ENCODE measurements around the gene DNAH17.

DNAH17 gene

DNA sequence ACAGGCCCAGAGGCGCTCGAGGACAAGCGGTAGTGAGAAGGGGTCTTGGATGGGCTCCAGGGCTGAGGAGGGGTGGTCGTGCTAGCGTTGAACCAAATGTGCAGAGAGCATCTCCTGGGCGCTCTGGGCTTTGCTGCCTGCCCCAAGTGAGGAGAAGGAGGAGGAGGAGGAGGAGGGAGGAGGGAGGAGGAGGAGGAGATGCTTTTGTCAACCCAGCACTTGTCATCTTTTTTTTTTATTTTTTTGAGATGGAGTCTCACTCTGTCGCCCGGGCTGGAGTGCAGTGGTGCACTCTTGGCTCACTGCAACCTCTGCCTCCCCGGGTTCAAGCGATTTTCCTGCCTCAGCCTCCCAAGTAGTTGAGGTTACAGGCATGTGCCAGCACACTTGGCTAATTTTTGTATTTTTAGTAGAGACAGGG lies 138.9 kb downstream of the DNAH17 start (continued):
- TF ChIP-seq, protein P1, sequence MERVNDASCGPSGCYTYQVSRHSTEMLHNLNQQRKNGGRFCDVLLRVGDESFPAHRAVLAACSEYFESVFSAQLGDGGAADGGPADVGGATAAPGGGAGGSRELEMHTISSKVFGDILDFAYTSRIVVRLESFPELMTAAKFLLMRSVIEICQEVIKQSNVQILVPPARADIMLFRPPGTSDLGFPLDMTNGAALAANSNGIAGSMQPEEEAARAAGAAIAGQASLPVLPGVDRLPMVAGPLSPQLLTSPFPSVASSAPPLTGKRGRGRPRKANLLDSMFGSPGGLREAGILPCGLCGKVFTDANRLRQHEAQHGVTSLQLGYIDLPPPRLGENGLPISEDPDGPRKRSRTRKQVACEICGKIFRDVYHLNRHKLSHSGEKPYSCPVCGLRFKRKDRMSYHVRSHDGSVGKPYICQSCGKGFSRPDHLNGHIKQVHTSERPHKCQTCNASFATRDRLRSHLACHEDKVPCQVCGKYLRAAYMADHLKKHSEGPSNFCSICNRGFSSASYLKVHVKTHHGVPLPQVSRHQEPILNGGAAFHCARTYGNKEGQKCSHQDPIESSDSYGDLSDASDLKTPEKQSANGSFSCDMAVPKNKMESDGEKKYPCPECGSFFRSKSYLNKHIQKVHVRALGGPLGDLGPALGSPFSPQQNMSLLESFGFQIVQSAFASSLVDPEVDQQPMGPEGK (CRISPR knock-in tag; IDR thresholded peaks at IDR 0.05; ENCODE audit: borderline replicate concordance) = no peak
- TF ChIP-seq ARNTL (CRISPR knock-in tag; IDR thresholded peaks at IDR 0.05; ENCODE audit: borderline replicate concordance, low read depth) = no peak
- TF ChIP-seq, protein P2, sequence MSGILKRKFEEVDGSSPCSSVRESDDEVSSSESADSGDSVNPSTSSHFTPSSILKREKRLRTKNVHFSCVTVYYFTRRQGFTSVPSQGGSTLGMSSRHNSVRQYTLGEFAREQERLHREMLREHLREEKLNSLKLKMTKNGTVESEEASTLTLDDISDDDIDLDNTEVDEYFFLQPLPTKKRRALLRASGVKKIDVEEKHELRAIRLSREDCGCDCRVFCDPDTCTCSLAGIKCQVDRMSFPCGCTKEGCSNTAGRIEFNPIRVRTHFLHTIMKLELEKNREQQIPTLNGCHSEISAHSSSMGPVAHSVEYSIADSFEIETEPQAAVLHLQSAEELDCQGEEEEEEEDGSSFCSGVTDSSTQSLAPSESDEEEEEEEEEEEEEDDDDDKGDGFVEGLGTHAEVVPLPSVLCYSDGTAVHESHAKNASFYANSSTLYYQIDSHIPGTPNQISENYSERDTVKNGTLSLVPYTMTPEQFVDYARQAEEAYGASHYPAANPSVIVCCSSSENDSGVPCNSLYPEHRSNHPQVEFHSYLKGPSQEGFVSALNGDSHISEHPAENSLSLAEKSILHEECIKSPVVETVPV (CRISPR knock-in tag; IDR thresholded peaks at IDR 0.05) = no peak
- no peak for TF ChIP-seq CSDC2 (CRISPR knock-in tag; IDR thresholded peaks at IDR 0.05)

DNA sequence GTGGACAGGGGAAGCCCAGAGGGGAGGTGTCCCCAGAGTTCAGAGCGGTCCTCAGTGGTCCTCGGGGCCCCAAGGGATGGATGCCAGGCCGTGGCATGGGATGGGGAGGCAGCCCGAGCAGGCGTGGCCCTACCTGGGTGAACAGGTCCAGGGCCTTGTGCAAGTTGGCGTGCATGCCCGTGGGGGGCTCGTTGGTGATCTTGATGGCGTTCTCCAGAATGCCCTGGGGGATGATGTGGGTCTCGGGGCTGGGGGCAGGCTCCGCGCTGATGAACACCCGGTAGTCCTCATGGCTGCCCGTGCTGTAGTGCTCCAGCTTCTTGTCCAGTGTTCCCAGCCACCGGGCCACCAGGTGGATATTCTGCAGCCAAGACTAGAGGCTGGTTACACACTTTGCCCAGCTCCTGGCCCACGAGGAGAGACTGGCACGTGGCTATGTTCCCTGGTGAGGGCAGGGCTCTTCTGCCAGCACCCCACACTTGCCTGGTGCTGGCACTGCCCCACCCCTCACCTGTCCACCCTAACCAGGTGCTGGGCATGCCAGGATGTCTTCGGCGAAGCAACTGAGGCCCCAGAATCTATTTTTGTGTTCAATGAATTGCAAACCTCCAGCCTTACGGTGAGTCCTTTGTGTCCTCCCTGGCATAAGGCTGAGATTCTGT lies 139.6 kb downstream of the DNAH17 start:
- TF ChIP-seq ZNF8 (CRISPR knock-in tag; IDR thresholded peaks at IDR 0.05) (no peak), SNAI2 (CRISPR knock-in tag; IDR thresholded peaks at IDR 0.05) (no peak), ESRRG (CRISPR knock-in tag; IDR thresholded peaks at IDR 0.05) (no peak), ZNF70 (CRISPR knock-in tag; IDR thresholded peaks at IDR 0.05) (no peak), ZFP3 (CRISPR knock-in tag; IDR thresholded peaks at IDR 0.05) (no peak), ARNTL (CRISPR knock-in tag; IDR thresholded peaks at IDR 0.05; ENCODE audit: borderline replicate concordance, low read depth) (no peak), ISL1 (CRISPR knock-in tag; IDR thresholded peaks at IDR 0.05) (no peak)
- TF ChIP-seq, protein P3, sequence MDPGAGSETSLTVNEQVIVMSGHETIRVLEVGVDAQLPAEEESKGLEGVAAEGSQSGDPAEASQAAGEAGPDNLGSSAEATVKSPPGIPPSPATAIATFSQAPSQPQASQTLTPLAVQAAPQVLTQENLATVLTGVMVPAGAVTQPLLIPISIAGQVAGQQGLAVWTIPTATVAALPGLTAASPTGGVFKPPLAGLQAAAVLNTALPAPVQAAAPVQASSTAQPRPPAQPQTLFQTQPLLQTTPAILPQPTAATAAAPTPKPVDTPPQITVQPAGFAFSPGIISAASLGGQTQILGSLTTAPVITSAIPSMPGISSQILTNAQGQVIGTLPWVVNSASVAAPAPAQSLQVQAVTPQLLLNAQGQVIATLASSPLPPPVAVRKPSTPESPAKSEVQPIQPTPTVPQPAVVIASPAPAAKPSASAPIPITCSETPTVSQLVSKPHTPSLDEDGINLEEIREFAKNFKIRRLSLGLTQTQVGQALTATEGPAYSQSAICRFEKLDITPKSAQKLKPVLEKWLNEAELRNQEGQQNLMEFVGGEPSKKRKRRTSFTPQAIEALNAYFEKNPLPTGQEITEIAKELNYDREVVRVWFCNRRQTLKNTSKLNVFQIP (CRISPR knock-in tag; IDR thresholded peaks at IDR 0.05; ENCODE audit: borderline replicate concordance, low read depth) = no peak
- no peak for ATAC-seq

DNA sequence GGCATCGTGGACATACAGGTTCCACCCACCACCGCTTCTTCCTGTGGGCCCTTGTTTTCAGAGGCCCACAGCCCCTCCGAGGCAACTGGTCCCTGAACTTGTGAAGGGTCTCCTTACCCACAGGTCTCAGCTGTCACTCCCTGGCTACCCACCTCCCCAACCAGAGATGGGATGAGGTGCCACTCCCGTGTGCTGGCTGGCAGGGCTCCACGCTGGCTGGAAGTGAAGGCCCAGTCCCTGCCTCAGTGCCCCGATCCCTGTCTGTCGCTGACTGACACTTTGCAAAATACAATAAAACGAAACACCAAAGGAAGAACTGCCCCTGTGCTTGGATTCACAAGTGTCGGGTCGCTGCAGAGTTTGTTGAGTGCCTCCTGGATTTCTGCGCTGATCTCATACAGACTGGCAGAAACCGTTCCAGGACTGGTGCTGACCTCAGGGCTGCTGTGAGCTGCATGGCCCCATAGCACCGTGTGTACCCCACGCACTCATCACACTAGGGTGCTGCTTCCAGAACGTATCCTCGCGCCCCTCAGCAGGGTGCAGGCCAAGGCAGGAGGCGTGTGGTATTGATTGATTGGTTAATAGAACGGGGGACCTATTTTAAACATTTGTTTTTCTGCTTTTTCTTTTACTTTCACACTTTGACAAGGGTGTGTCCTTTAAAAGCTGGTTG lies 141.7 kb downstream of the DNAH17 start:
- TF ChIP-seq BACH2 (CRISPR knock-in tag; IDR thresholded peaks at IDR 0.05; ENCODE audit: borderline replicate concordance) = no peak
- no peak for TF ChIP-seq PPARA (CRISPR knock-in tag; IDR thresholded peaks at IDR 0.05; ENCODE audit: borderline replicate concordance)
- no peak for TF ChIP-seq ZNF565 (CRISPR knock-in tag; conservative IDR thresholded peaks at IDR 0.05; ENCODE audit: low read depth)
- TF ChIP-seq, protein P2 (CRISPR knock-in tag; IDR thresholded peaks at IDR 0.05) = no peak
- no peak for TF ChIP-seq ZC3H10 (CRISPR knock-in tag; IDR thresholded peaks at IDR 0.05)
- TF ChIP-seq TCF4 (CRISPR knock-in tag; IDR thresholded peaks at IDR 0.05; ENCODE audit: borderline replicate concordance) = no peak
- TF ChIP-seq, protein P4, sequence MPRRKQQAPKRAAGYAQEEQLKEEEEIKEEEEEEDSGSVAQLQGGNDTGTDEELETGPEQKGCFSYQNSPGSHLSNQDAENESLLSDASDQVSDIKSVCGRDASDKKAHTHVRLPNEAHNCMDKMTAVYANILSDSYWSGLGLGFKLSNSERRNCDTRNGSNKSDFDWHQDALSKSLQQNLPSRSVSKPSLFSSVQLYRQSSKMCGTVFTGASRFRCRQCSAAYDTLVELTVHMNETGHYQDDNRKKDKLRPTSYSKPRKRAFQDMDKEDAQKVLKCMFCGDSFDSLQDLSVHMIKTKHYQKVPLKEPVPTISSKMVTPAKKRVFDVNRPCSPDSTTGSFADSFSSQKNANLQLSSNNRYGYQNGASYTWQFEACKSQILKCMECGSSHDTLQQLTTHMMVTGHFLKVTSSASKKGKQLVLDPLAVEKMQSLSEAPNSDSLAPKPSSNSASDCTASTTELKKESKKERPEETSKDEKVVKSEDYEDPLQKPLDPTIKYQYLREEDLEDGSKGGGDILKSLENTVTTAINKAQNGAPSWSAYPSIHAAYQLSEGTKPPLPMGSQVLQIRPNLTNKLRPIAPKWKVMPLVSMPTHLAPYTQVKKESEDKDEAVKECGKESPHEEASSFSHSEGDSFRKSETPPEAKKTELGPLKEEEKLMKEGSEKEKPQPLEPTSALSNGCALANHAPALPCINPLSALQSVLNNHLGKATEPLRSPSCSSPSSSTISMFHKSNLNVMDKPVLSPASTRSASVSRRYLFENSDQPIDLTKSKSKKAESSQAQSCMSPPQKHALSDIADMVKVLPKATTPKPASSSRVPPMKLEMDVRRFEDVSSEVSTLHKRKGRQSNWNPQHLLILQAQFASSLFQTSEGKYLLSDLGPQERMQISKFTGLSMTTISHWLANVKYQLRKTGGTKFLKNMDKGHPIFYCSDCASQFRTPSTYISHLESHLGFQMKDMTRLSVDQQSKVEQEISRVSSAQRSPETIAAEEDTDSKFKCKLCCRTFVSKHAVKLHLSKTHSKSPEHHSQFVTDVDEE (CRISPR knock-in tag; IDR thresholded peaks at IDR 0.05) = no peak
- TF ChIP-seq CSDC2 (CRISPR knock-in tag; IDR thresholded peaks at IDR 0.05) = no peak
- TF ChIP-seq, protein P5, sequence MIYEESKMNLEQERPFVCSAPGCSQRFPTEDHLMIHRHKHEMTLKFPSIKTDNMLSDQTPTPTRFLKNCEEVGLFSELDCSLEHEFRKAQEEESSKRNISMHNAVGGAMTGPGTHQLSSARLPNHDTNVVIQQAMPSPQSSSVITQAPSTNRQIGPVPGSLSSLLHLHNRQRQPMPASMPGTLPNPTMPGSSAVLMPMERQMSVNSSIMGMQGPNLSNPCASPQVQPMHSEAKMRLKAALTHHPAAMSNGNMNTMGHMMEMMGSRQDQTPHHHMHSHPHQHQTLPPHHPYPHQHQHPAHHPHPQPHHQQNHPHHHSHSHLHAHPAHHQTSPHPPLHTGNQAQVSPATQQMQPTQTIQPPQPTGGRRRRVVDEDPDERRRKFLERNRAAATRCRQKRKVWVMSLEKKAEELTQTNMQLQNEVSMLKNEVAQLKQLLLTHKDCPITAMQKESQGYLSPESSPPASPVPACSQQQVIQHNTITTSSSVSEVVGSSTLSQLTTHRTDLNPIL (CRISPR knock-in tag; IDR thresholded peaks at IDR 0.05; ENCODE audit: low read depth) = no peak
- TF ChIP-seq ARNTL (CRISPR knock-in tag; IDR thresholded peaks at IDR 0.05; ENCODE audit: borderline replicate concordance, low read depth) = no peak
- TF ChIP-seq GLIS3 (CRISPR knock-in tag; IDR thresholded peaks at IDR 0.05) = no peak
- no peak for TF ChIP-seq ESRRG (CRISPR knock-in tag; IDR thresholded peaks at IDR 0.05)
- no peak for TF ChIP-seq ISL1 (CRISPR knock-in tag; IDR thresholded peaks at IDR 0.05)
- TF ChIP-seq, protein P1 (CRISPR knock-in tag; IDR thresholded peaks at IDR 0.05; ENCODE audit: borderline replicate concordance) = no peak
- TF ChIP-seq TOX (CRISPR knock-in tag; IDR thresholded peaks at IDR 0.05; ENCODE audit: borderline replicate concordance) = no peak
- no peak for TF ChIP-seq RARB (CRISPR knock-in tag; IDR thresholded peaks at IDR 0.05)
- no peak for TF ChIP-seq ZFP3 (CRISPR knock-in tag; IDR thresholded peaks at IDR 0.05)
- no peak for TF ChIP-seq SNAI2 (CRISPR knock-in tag; IDR thresholded peaks at IDR 0.05)
- TF ChIP-seq, protein P3 (CRISPR knock-in tag; IDR thresholded peaks at IDR 0.05; ENCODE audit: borderline replicate concordance, low read depth) = no peak
- no peak for TF ChIP-seq ZNF70 (CRISPR knock-in tag; IDR thresholded peaks at IDR 0.05)
- no peak for ATAC-seq

Measured in SK-N-SH treated with all-trans-retinoic acid at 6 μM for 48 hours (cell line).